CD4-positive, alpha-beta T cell treated with Interleukin-4 for 1 hour (primary cell): ENCODE results near the gene ATP2B1.
"Not testable (repeated sequence)": the region's sequence is repeated elsewhere in the genome, so short reads cannot be mapped to it uniquely, and the experiment has no call there.

Source experiments
- DNase-seq, 2 donors: peaks; one replicate each; pipeline ENCODE4 v3.0.0-alpha.2; 2020 to 2022

ATP2B1 gene

GRCh38 chr12:89710873-89711750 lies 2.5 kb upstream of the ATP2B1 start:
- DNase-seq: no peak

GRCh38 chr12:89709995-89710872 lies 1.6 kb upstream of the ATP2B1 start:
- DNase-seq: peak in 1 of 2 donors; percentile 56

GRCh38 chr12:89709157-89709994 lies 738 bp upstream of the ATP2B1 start:
- peak; percentile 99 for DNase-seq

- peak; percentile 43 to 45 for DNase-seq
Observed at GRCh38 chr12:89707703-89708564, 704 bp downstream of the ATP2B1 start.

- peak in 1 of 2 donors; percentile 35 for DNase-seq
Observed at GRCh38 chr12:89706986-89707702, 1.5 kb downstream of the ATP2B1 start.

- no peak for DNase-seq
Observed at GRCh38 chr12:89706551-89706950, 2.1 kb downstream of the ATP2B1 start.

- DNase-seq: no peak
Observed at GRCh38 chr12:89704457-89704856, 4.2 kb downstream of the ATP2B1 start.

GRCh38 chr12:89703768-89704167 lies 4.9 kb downstream of the ATP2B1 start:
- DNase-seq: no peak

- DNase-seq: no peak
Observed at GRCh38 chr12:89702503-89702902, 6.1 kb downstream of the ATP2B1 start.

- DNase-seq: no peak
Observed at GRCh38 chr12:89701606-89702206, 6.9 kb downstream of the ATP2B1 start.

GRCh38 chr12:89700191-89700810 lies 8.3 kb downstream of the ATP2B1 start:
- no peak for DNase-seq

GRCh38 chr12:89698607-89699006 lies 10.0 kb downstream of the ATP2B1 start:
- no peak for DNase-seq

- not testable (repeated sequence) for DNase-seq
Observed at GRCh38 chr12:89697728-89698127, 10.9 kb downstream of the ATP2B1 start.

GRCh38 chr12:89697296-89697695 lies 11.3 kb downstream of the ATP2B1 start:
- no peak for DNase-seq

- no peak for DNase-seq
Observed at GRCh38 chr12:89695830-89696229, 12.8 kb downstream of the ATP2B1 start.

- DNase-seq: no peak
Observed at GRCh38 chr12:89695100-89695499, 13.5 kb downstream of the ATP2B1 start.

GRCh38 chr12:89694542-89694941 lies 14.1 kb downstream of the ATP2B1 start:
- DNase-seq: no peak

- no peak for DNase-seq
Observed at GRCh38 chr12:89693639-89694202, 14.9 kb downstream of the ATP2B1 start.

- no peak for DNase-seq
Observed at GRCh38 chr12:89692439-89692838, 16.2 kb downstream of the ATP2B1 start.

- no peak for DNase-seq
Observed at GRCh38 chr12:89691659-89692058, 17.0 kb downstream of the ATP2B1 start.
